ENCODE data around the gene NUTF2.

DNA sequence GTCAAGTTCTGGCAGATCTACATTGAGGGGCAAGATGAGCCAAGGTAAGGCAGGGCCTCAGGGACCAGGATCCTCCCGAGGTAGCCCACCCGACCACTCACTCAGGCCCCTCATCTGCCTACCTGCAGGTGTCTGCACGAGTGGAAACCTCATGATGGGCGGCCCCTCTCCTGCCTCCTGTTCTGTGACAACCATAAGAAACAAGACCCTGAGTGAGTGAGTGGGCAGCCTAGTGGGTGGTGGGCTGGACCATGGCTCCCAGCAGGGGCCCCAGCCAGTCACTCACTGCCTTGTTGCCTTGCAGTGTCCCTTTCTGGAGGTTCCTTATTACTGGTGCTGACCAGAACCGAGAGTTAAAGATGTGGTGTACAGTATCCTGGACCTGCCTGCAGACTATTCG, 31.5 kb downstream of the NUTF2 start:
- TF ChIP-seq CTCF (IDR thresholded peaks at IDR 0.05 in 2 of 3, conservative IDR thresholded peaks at IDR 0.05 in 1 of 3; ENCODE audit: borderline replicate concordance in 1 of 3, insufficient read depth in 1 of 3, low read depth in 2 of 3, low read length in 2 of 3): no peak
- TF ChIP-seq EZH2phosphoT487 (IDR thresholded peaks at IDR 0.05; ENCODE audit: borderline replicate concordance): no peak
- no peak for TF ChIP-seq POLR2AphosphoS5 (IDR thresholded peaks at IDR 0.05; ENCODE audit: low read depth, low read length)
- TF ChIP-seq EZH2 (IDR thresholded peaks at IDR 0.05): no peak
- TF ChIP-seq YY1 (IDR thresholded peaks at IDR 0.05; ENCODE audit: extremely low read depth, insufficient replicate concordance, low read depth, low read length): no peak
